ENCODE measurements around the gene MYH14. TPM values are rescaled to one million over a fixed set of nuclear protein-coding genes. Genes with fewer than 3 reads are reported as not detected.

Gene MYH14
- total and polyA plus RNA-seq, 9 of the 15 experiments (the other 6 are each of a cell fraction or from before 2014, with no cell fraction given) = 0.04 to 0.86 (median 0.19) TPM; not detected in 2

DNA sequence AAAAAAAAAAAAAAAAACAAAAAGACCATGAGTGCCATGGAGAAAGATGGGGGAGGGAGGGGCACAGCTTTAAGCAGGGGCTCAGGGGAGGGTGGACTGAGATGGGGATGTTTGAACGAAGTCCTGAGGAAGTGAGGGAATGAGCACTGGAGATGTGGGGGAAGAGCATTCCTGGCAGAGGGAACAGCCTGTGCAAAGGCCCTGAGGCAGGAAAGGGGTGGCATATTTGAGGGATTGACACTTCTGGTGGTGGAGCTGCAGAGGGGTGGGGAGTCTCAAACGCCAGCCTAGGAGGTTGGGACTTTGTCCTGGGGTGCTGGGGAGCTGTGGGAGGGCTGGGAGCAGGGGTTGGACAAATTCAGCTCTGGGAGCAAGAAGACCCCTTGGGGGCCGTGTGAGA is 29.2 kb downstream of the MYH14 start:
- BruUV-seq (replicated peaks) = no TSS peak
- H4K20me1 ChIP-seq (replicated peaks; ENCODE audit: control insufficient read depth, insufficient read depth, low read length) = no peaks in the 10 kb centered on the region
- H3K27me3 ChIP-seq (ENCODE audit: control insufficient read depth in 2 of 2, insufficient read depth in 2 of 2, low read length in 2 of 2) = peaks cover 14 to 60% of the 10 kb centered on the region in 2 experiments; a peak in 4 of 5 replicates
- no peak overlapping the region for H3K4me3 ChIP-seq
- no peaks in the 10 kb centered on the region for H3K36me3 ChIP-seq (ENCODE audit: control insufficient read depth, insufficient read depth, low read length)
- CTCF ChIA-PET (ENCODE audit: low intra/inter-chr PET ratio) = no interaction called here
- FAIRE-seq (no peak), ATAC-seq (no peak), DNase-seq (ENCODE audit: extremely low read depth in 1 of 4, low spot score in 3 of 4) (no peak)
- POLR2A ChIA-PET = interaction anchor here (0.8 kb wide), 1 partner anchor 20 kb away, joined by 4 read pairs; no protein-coding TSS in a partner anchor
- intact Hi-C loops (cut with micrococcal nuclease) = no loop called here
- no peaks in the 10 kb centered on the region for H3K9me3 ChIP-seq (replicated peaks; ENCODE audit: control insufficient read depth, insufficient read depth, low read depth, low read length)
- no peak overlapping the region for H3K4me2 ChIP-seq (ENCODE audit: insufficient read depth, low read length)
- no peak overlapping the region for H3K27ac ChIP-seq (ENCODE audit: extremely low read depth, low read depth, low read length)
- H3K79me2 ChIP-seq (ENCODE audit: control insufficient read depth, insufficient read depth, low read length) = no peaks in the 10 kb centered on the region
- 0% methylated on average over 3 of the region's 3 CpGs for WGBS (ENCODE audit: insufficient coverage, low coverage, missing lambda C conversion rate)
- peaks cover 0 to 11% of the 10 kb centered on the region in 2 experiments; a peak in 2 of 5 replicates for H3K4me1 ChIP-seq (replicated peaks in 1 of 2; ENCODE audit: control insufficient read depth in 2 of 2, insufficient read depth in 2 of 2, low read length in 2 of 2)
- TF ChIP-seq RCOR1 (IDR thresholded peaks at IDR 0.05; ENCODE audit: borderline replicate concordance in 1 of 2, low read depth in 2 of 2, low read length in 2 of 2) (no peak), SMAD4 (CRISPR knock-in tag; conservative IDR thresholded peaks at IDR 0.05) (no peak), RHOXF2B (CRISPR knock-in tag; conservative IDR thresholded peaks at IDR 0.05) (no peak), ETV6 (IDR thresholded peaks at IDR 0.05; ENCODE audit: borderline replicate concordance in 1 of 2, low read depth in 2 of 2, low read length in 1 of 2) (no peak), ETV6 (CRISPR knock-in tag; IDR thresholded peaks at IDR 0.05; ENCODE audit: borderline replicate concordance) (no peak), FOSL1 (tag; conservative IDR thresholded peaks at IDR 0.05) (no peak), HNRNPL (IDR thresholded peaks at IDR 0.05; ENCODE audit: low read depth, low read length) (no peak)
- TF ChIP-seq, protein P1, sequence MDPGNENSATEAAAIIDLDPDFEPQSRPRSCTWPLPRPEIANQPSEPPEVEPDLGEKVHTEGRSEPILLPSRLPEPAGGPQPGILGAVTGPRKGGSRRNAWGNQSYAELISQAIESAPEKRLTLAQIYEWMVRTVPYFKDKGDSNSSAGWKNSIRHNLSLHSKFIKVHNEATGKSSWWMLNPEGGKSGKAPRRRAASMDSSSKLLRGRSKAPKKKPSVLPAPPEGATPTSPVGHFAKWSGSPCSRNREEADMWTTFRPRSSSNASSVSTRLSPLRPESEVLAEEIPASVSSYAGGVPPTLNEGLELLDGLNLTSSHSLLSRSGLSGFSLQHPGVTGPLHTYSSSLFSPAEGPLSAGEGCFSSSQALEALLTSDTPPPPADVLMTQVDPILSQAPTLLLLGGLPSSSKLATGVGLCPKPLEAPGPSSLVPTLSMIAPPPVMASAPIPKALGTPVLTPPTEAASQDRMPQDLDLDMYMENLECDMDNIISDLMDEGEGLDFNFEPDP (CRISPR knock-in tag; IDR thresholded peaks at IDR 0.05) = no peak
- H3K9ac ChIP-seq (ENCODE audit: insufficient read depth in 1 of 2, low read depth in 2 of 2, low read length in 2 of 2) = peak overlapping the region in 1 of 2 experiments; percentile 45; a peak in 1 of 4 replicates
- in situ Hi-C loops (cut with MboI) = no loop called here
- H3K9me1 ChIP-seq (ENCODE audit: control insufficient read depth, insufficient read depth, low read length) = no peaks in the 10 kb centered on the region
- no peak overlapping the region for H2AFZ ChIP-seq (ENCODE audit: low read depth, low read length)

All from K562 (cell line).